ENCODE measurements around the gene DPH3. TPM values are rescaled to one million over a fixed set of nuclear protein-coding genes. Genes with fewer than 3 reads are reported as not detected.

DPH3 gene
- total RNA-seq, 2 experiments from 2014 or later: 16.7 to 19.8 TPM

DNA sequence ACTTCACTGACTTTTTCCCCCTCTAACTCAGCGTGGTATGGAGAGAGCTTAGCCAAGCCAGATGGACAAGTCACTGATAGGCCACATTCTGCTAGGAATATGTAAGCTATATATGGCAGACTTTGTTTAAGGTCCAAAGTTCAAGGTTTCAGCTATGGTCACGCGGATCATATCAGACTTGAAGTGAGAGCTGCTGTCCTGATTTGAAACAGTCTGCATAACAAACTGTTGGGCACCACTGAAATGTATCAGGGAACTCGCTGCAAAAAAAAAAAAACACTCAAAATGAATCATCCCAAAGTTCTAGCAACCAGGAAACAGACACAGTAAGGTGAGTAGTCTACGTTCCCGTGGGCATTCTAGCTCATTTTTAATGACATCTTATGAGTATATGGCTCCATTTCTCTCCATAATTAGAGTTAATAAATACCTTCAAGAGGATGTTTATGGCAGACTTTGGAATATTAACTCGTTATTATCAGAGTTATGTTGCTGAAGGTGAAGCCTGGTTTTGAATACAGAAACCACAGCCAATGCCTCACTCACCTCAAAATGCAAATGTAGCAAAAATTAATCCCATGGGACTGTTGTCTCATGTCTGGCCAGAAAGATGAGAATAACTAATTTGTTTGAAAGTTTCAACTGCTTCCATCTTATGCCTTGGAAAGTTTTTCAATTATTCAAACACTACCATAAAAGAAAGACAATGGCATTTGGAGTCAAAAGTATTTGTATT, 12.3 kb downstream of the DPH3 start:
- Mint-ChIP-seq H3K27ac (no peak overlapping the region), H3K4me1 (peaks cover 44% of the 10 kb centered on the region), H3K36me3 (ENCODE audit: low read depth) (peaks cover 7% of the 10 kb centered on the region), H3K9me3 (no peaks in the 10 kb centered on the region), H3K27me3 (no peaks in the 10 kb centered on the region), H3K4me3 (no peak overlapping the region)
- no peak for DNase-seq
- ChIA-PET CTCF (interaction anchor here (1.9 kb wide), 1 partner anchor 204 kb away, joined by 7 read pairs; no protein-coding TSS in a partner anchor), POLR2A (interaction anchor here (1.2 kb wide), 1 partner anchor 9 kb away, joined by 3 read pairs; no protein-coding TSS in a partner anchor)

- Mint-ChIP-seq H3K4me1 (peaks cover 43% of the 10 kb centered on the region), H3K27me3 (no peaks in the 10 kb centered on the region), H3K4me3 (no peak overlapping the region), H3K36me3 (ENCODE audit: low read depth) (no peaks in the 10 kb centered on the region), H3K27ac (no peak overlapping the region), H3K9me3 (no peaks in the 10 kb centered on the region)
- POLR2A ChIA-PET: interaction anchor here (1.2 kb wide), 1 partner anchor 9 kb away, joined by 3 read pairs; no protein-coding TSS in a partner anchor
- CTCF ChIA-PET: interaction anchor here (1.9 kb wide), 1 partner anchor 203 kb away, joined by 7 read pairs; no protein-coding TSS in a partner anchor
- DNase-seq: no peak
Measured at GRCh38 chr3:16251316-16252085, 13.2 kb downstream of the DPH3 start.

- Mint-ChIP-seq H3K4me3 (no peak overlapping the region), H3K27ac (no peak overlapping the region), H3K27me3 (no peaks in the 10 kb centered on the region), H3K36me3 (ENCODE audit: low read depth) (no peaks in the 10 kb centered on the region), H3K9me3 (no peaks in the 10 kb centered on the region), H3K4me1 (peaks cover 33% of the 10 kb centered on the region)
- CTCF ChIA-PET: no interaction called here
- no peak for DNase-seq
- POLR2A ChIA-PET: no interaction called here
Measured at GRCh38 chr3:16249886-16250285, 14.9 kb downstream of the DPH3 start.

- no peaks in the 10 kb centered on the region for H3K9me3 Mint-ChIP-seq
- no peak overlapping the region for H3K27ac Mint-ChIP-seq
- ChIA-PET POLR2A (no interaction called here), CTCF (interaction anchor here (0.9 kb wide), 1 partner anchor 15 kb away, joined by 3 read pairs; no protein-coding TSS in a partner anchor)
- H3K27me3 Mint-ChIP-seq: no peaks in the 10 kb centered on the region
- no peaks in the 10 kb centered on the region for H3K36me3 Mint-ChIP-seq (ENCODE audit: low read depth)
- H3K4me1 Mint-ChIP-seq: peaks cover 28% of the 10 kb centered on the region
- peak; percentile 28 for DNase-seq
- no peak overlapping the region for H3K4me3 Mint-ChIP-seq
Measured at GRCh38 chr3:16249336-16249735, 15.4 kb downstream of the DPH3 start.

DNA sequence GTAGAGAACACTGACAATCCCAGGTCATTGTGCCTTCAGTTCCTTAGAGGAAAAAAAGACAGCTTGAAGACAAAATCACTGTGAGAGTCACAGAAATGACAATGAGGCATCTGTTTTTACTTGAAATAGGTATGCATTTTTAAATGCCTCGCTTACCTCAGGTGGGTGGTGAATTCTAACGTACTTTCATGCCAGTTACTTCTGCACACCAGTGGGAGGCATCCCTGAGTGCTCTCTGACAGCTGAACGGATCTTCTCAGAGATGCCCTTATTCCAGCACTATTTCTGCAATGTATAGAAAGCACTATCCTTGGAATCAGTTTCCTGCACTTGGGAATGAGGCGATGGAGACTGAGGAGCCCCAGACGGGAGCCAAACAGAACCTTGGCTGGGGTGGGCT, 16.2 kb downstream of the DPH3 start:
- CTCF ChIA-PET: interaction anchor here (0.6 to 1.7 kb wide), 9 partner anchors 14 to 1048 kb away, joined by 3 to 17 read pairs (median 3); no protein-coding TSS in a partner anchor

DNA sequence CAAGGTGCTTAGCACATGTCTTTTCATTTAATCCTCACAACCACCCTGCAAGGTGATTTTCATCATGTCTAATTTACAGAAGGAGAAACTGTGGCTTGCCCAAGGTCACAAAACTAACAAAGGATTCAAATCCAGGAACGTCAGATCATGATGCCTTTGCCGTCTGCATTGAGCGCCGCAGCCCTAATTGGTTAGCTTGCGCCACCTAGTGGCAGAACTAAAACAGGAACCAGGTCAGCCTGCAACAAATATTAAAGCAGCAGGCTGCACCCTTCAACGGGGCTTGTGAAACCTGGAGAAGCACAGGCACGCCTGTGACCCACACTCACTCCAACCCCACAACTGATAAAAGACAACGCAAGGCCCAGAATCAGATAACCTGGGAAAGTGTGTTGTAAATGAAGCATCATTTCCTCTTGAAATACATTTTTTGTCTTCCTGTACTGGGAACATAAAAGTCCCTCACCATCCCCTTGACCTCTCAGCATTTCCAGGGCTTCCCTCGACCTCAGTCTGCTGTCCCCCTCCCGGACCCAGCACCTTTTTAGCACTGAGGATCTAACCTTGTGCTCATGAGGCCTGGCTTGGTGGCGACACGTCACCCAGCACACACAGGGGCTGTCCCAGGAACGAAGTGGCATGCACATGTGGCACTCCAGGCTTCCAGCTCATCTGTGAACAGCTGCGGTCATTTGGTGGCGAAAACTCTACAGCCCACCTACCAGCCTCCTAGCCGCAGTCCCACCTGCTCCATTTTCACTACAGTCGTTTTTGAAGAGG, 17.3 kb downstream of the DPH3 start:
- ChIA-PET POLR2A (interaction anchor here (1.1 kb wide), 1 partner anchor 37 kb away, joined by 3 read pairs; no protein-coding TSS in a partner anchor), CTCF (interaction anchor here (0.6 to 1.7 kb wide), 11 partner anchors 13 to 1047 kb away, joined by 3 to 17 read pairs (median 3); no protein-coding TSS in a partner anchor)
- Mint-ChIP-seq H3K36me3 (ENCODE audit: low read depth) (no peaks in the 10 kb centered on the region), H3K27me3 (no peaks in the 10 kb centered on the region), H3K27ac (no peak overlapping the region), H3K4me1 (peaks cover 28% of the 10 kb centered on the region), H3K9me3 (no peaks in the 10 kb centered on the region), H3K4me3 (no peak overlapping the region)
- DNase-seq: peak; percentile 81

More for the DNA sequence above, 16.2 kb downstream of the DPH3 start:
- no peaks in the 10 kb centered on the region for H3K36me3 Mint-ChIP-seq (ENCODE audit: low read depth)
- POLR2A ChIA-PET: interaction anchor here (1.1 kb wide), 1 partner anchor 38 kb away, joined by 3 read pairs; no protein-coding TSS in a partner anchor
- DNase-seq: no peak
- H3K9me3 Mint-ChIP-seq: no peaks in the 10 kb centered on the region
- no peaks in the 10 kb centered on the region for H3K27me3 Mint-ChIP-seq
- H3K4me3 Mint-ChIP-seq: no peak overlapping the region
- no peak overlapping the region for H3K27ac Mint-ChIP-seq
- peaks cover 29% of the 10 kb centered on the region for H3K4me1 Mint-ChIP-seq

DNA sequence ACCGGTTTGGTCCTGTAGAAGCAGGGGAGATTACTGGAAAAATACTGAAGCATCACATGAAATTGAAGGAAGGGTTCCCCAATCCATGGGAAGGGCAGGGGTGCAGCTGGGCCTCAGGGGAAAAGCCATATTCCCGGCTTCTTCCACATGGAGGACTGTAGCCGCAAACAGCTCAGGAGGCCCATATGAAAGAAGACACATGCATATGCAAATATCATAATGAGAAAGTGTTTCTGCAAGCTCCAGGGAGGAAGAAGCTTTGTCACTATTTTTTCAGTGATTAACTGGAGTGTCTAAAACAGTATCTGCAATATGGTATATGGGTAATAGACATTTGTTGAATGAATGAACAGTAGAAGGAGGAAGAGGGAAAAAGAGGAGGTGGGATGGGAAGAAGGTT, 19.1 kb downstream of the DPH3 start:
- H3K27ac Mint-ChIP-seq: no peak overlapping the region
- DNase-seq: no peak
- peaks cover 29% of the 10 kb centered on the region for H3K4me1 Mint-ChIP-seq
- H3K27me3 Mint-ChIP-seq: no peaks in the 10 kb centered on the region
- ChIA-PET POLR2A (no interaction called here), CTCF (interaction anchor here (0.9 to 1.4 kb wide), 4 partner anchors 18 to 615 kb away, joined by 3 to 8 read pairs (median 5); partner anchors contain the start of genes DPH3 and OXNAD1)
- H3K4me3 Mint-ChIP-seq: no peak overlapping the region
- H3K36me3 Mint-ChIP-seq (ENCODE audit: low read depth): no peaks in the 10 kb centered on the region
- H3K9me3 Mint-ChIP-seq: no peaks in the 10 kb centered on the region

DNA sequence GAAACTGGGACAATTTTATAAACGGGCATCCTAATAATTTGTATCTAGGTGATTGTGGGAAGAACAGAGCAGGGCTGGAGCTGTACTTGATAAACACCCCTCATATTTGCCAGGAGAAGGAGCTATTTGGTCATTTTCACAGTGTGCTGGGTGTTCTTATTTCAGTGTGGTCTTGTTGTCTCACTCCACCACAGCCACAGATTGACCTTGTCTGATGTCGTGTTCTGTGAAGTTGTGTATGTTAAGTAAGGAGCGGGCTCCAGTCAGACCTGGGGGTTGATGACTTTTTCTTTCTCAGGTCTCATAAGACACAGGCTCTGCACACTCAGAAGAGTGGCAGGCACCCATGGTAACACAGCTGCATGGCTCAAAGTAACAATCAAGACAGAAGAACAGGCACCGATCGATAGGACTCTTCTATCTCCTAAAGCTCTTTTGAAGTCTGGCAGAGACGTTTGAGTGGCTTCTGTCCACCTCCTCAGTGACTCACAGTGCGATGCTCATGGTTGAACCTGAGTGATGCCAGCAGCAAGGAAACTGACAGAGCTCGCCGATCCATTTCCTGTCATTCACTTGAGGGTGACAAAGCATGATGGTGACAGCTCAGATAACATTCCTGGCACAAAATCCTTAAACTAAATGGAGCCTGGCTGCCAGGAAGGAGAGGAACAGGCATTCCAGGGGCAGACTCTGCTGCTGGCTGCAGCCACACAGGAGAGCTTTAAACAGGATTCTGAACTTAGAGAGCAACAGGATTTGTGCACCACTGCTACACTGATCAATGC, 20.8 kb downstream of the DPH3 start:
- Mint-ChIP-seq H3K9me3 (no peaks in the 10 kb centered on the region), H3K27ac (no peak overlapping the region), H3K4me3 (no peak overlapping the region), H3K36me3 (ENCODE audit: low read depth) (no peaks in the 10 kb centered on the region), H3K27me3 (no peaks in the 10 kb centered on the region), H3K4me1 (peaks cover 42% of the 10 kb centered on the region)
- DNase-seq: no peak
- ChIA-PET CTCF (interaction anchor here (0.9 to 1.6 kb wide), 5 partner anchors 10 to 195 kb away, joined by 3 to 6 read pairs (median 4); partner anchors contain the start of gene DPH3), POLR2A (interaction anchor here (0.9 to 1.5 kb wide), 2 partner anchors 8 to 40 kb away, joined by 3 read pairs; no protein-coding TSS in a partner anchor)

GRCh38 chr3:16242177-16242576, 22.6 kb downstream of the DPH3 start:
- Mint-ChIP-seq H3K27ac (no peak overlapping the region), H3K36me3 (ENCODE audit: low read depth) (no peaks in the 10 kb centered on the region), H3K4me3 (no peak overlapping the region), H3K9me3 (no peaks in the 10 kb centered on the region), H3K27me3 (no peaks in the 10 kb centered on the region), H3K4me1 (peaks cover 35% of the 10 kb centered on the region)
- POLR2A ChIA-PET: interaction anchor here (1.5 kb wide), 1 partner anchor 10 kb away, joined by 3 read pairs; no protein-coding TSS in a partner anchor
- no peak for DNase-seq
- CTCF ChIA-PET: interaction anchor here (0.5 to 0.7 kb wide), 2 partner anchors 193 to 445 kb away, joined by 3 to 6 read pairs; no protein-coding TSS in a partner anchor

GRCh38 chr3:16241225-16241624, 23.5 kb downstream of the DPH3 start:
- ChIA-PET POLR2A (no interaction called here), CTCF (interaction anchor here (0.6 kb wide), 1 partner anchor 227 kb away, joined by 3 read pairs; no protein-coding TSS in a partner anchor)
- no peak for DNase-seq
- H3K4me3 Mint-ChIP-seq: no peak overlapping the region
- H3K27ac Mint-ChIP-seq: no peak overlapping the region
- peaks cover 30% of the 10 kb centered on the region for H3K4me1 Mint-ChIP-seq
- H3K9me3 Mint-ChIP-seq: no peaks in the 10 kb centered on the region
- no peaks in the 10 kb centered on the region for H3K36me3 Mint-ChIP-seq (ENCODE audit: low read depth)
- H3K27me3 Mint-ChIP-seq: no peaks in the 10 kb centered on the region

DNA sequence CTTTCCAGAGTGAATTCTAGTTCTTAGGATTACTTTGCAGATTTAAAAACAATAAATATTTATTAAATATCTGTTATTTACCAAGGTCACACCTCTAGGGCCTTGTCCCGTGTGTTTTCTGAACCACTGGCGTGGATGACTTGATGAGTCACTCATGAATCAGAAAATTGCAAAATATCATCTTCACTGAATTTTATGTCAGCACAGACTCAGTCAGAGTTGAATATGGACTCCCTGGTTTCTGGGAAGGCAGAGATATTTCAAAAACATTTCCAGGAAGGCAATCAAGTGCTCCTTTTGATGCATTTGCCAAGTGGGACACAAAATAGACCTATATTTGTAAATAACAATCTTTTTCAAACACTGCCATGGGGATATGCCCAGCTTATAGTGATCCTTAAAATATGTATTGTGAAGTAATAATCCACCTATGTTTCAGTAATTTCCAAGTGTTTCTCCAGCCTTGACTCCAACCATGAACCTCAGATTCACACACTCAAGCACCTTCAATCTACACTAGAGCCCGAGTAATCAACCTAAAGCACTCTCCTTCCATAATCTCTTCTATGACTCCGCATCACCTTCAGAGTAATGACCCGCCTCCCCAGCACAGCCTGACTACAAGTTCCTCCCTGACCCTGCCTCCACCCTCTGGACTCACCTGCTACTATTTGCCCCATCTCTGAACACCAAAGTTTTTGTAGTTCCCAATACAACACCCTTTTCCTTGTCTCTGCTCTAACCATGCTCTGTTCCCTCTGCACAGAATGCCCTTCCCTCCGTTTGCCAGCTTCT, 24.3 kb downstream of the DPH3 start:
- no peak for DNase-seq
- Mint-ChIP-seq H3K4me3 (no peak overlapping the region), H3K36me3 (ENCODE audit: low read depth) (no peaks in the 10 kb centered on the region), H3K9me3 (no peaks in the 10 kb centered on the region), H3K27ac (no peak overlapping the region), H3K27me3 (no peaks in the 10 kb centered on the region), H3K4me1 (peaks cover 30% of the 10 kb centered on the region)
- POLR2A ChIA-PET: no interaction called here
- CTCF ChIA-PET: interaction anchor here (0.6 kb wide), 1 partner anchor 228 kb away, joined by 3 read pairs; no protein-coding TSS in a partner anchor

Measured in activated CD4-positive, alpha-beta memory T cell treated with anti-CD3 and anti-CD28 coated beads, Interleukin-2, amount 10 ng/mL, durations not matched to agents 7 days and 5 days (primary cell).